ENCODE results near the gene IQCF6.
"Not testable (repeated sequence)": the region's sequence is repeated elsewhere in the genome, so short reads cannot be mapped to it uniquely, and the experiment has no call there.

The IQCF6 gene

GRCh38 chr3:51753763-51754750, 25.0 kb downstream of the IQCF6 start:
- not testable (repeated sequence) for DNase-seq

GRCh38 chr3:51751287-51751686, 27.8 kb downstream of the IQCF6 start:
- DNase-seq = no peak

GRCh38 chr3:51750878-51751277, 28.2 kb downstream of the IQCF6 start:
- DNase-seq = no peak

DNA sequence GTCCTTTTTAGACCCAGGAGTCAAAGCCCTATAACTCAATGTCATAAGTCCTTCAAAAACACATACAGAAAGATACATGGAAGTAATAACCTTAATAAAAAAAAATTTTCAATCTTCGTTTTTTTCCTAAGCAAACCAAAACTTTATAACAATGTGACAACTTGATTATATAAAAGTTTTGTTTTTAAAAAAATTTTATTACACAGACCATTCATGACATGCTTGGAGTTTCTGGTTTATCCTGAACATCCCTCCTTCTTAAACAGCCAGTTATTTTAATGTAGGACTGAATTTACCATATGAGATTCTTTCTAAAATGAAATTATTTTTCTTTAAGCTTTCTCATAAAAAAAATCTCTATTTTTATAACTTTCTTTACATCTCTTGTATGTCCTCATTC, 30.7 kb downstream of the IQCF6 start:
- no peak for DNase-seq

DNA sequence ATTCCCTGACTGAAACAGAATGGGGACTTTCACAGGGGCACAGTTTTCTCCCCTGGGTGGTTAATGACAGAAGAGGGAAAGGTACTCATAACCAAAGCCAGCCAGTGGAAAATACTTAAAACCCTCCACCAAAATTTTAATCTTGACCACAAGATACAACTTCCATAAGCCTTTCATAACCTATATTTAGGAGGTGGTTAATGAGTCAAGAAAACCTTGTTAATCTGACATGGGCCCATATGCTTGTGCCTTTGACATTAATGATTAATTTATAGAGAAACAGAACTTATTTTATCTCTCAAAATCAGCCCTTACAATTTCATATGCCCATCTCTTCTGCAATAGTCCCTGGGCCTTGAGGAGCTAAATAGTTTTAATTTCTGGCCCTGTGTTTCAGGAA, 31.2 kb downstream of the IQCF6 start:
- no peak for DNase-seq

DNA sequence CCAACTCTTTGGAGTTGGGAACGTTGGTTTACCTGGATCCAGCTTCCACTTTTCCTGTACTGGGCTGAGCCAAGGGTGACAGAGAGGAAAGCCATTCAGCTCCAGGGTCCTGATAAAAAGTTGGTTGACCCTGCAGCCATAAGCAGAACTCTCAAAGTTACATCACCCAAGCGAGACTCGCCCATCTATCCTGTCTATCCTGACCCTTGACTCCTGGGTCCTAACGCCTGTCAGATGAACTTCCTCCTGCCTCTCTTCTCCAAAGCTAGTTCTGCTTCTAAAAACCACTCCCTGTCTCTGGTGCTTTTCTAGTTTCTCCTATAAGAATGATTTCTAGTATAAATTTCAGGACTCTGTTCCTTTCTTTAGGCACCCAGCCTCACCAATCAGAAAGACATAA, 36.1 kb downstream of the IQCF6 start:
- peak; percentile 40 for DNase-seq

DNA sequence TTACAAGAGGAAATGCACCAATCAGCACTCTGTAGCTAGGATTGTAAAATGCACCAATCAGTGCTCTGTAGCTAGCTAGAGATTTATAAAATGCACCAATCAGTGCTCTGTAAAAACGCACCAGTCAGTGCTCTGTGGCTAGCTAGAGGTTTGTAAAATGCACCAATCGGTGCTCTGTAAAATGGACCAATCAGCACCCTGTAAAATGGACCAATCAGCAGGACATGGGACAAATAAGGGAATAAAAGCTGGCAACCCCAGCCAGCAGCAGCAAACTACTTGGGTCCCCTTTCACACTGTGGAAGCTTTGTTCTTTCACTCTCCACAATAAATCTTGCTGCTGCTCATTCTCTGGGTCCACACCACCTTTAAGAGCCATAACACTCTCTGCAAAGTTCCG, 36.7 kb downstream of the IQCF6 start:
- not testable (repeated sequence) for DNase-seq

GRCh38 chr3:51739110-51739509, 39.9 kb downstream of the IQCF6 start:
- DNase-seq = no peak

- no peak for DNase-seq
These were observed 43.1 kb downstream of the IQCF6 start for GRCh38 chr3:51735950-51736349.

DNA sequence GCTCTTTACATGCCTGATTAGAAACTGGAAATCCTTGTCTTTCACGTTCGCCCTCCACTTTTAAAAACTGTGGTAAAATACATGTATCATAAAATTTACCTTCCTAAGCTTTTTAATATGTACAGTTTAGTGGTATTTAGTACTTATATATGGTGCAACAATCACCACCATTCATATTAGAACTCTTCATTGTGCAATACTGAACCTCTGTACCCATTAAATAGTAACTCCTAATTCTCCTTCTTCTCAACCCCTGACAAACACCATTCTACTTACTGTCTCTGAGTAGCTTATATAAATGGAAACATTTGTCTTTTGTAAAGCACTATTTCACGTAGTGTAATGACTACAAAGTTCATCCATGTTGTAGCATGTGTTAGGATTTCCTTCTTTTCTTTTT, 44.0 kb downstream of the IQCF6 start:
- no peak for DNase-seq

- no peak for DNase-seq
These were observed 44.5 kb downstream of the IQCF6 start for GRCh38 chr3:51734572-51734907.

GRCh38 chr3:51733859-51734571, 45.0 kb downstream of the IQCF6 start:
- DNase-seq = no peak

DNA sequence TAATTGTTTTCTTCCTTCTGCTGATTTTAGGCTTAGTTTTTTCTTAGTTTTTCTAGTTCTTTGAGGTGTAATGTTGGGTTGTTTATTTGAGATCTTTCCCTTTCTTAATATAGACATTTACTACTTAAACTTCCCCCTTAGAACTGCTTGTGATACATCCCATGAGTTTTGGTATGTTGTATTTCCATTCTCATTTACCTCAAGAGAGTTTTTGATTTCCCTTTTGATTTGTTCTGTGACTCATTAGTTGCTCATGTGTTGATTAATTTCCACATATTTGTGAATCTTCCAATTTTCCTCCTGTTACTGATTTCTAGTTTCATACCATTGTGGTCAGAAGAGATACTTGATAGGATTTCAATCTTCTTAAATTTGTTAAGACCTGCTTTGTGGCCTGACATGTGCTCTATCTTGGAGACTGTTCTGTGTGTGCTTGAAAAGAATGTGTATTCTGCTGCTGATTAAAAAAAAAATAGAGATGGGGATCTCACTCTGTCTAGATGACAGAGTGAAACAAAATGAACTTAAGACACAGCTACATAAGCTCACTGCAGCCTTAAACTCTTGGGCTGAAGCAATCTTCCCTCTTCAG, 49.9 kb downstream of the IQCF6 start:
- no peak for DNase-seq
